Activated T-cell treated with anti-CD3 and anti-CD28 coated beads, Interleukin-2, amount 50 U/mL, for 1 hour (primary cell): ENCODE results near the gene FIBCD1.

Experiments used
- DNase-seq: peaks from one replicate; pipeline ENCODE4 v3.0.0-alpha.2; 2020

FIBCD1 gene

DNA sequence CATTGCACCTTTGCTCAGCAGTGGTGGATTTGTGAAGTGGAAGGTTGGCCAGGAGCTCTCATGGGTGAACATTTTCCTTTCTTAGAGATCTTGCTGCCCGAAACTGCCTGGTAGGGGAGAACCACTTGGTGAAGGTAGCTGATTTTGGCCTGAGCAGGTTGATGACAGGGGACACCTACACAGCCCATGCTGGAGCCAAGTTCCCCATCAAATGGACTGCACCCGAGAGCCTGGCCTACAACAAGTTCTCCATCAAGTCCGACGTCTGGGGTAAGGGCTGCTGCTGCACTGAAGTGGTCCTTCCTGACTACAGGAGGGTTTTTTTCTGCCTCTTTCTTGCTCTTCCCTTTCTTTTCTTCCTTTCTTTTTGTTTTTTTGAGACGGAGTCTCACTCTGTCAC, 64.3 kb downstream of the FIBCD1 start:
- DNase-seq, result no peak

DNA sequence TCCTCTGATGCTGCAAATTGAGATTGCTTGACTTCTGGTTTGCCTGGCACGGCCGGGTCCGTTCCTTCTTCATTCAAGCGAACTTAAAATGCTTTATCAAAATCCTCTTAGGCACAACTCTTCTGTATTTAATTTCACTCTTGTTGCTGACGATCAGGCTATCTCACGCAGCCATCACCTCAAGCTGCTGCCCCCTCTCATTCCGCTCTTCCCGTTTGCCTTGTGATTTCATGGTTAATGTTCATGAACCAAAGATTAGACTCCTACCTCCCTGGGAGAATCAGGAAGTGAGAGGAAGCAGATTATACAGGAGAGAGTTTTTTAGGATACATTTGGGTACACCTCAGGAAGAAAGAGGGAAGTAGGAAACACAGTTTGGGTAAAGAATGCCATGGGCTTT, 65.1 kb downstream of the FIBCD1 start:
- no peak for DNase-seq

GRCh38 chr9:130872912-130873503, 66.0 kb downstream of the FIBCD1 start:
- DNase-seq, result no peak

DNA sequence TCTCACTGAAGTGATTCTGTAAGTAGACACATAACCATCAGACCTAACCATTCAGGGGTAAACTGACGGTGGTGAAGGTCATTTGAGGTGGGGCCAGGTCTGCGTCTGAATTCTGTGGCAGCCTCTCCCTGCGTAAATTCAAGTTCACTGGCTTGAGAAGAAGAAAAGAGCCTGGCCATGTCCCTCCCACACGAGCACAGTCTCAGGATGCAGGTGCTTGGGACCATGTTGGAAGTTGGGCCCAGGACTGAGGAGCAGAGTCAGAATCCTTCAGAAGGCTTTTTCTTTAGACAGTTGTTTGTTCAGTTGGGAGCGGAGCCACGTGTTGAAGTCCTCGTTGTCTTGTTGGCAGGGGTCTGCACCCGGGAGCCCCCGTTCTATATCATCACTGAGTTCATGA, 66.5 kb downstream of the FIBCD1 start:
- no peak for DNase-seq

- no peak for DNase-seq
Measured at GRCh38 chr9:130872093-130872492, 67.0 kb downstream of the FIBCD1 start.

GRCh38 chr9:130871395-130872062, 67.5 kb downstream of the FIBCD1 start:
- no peak for DNase-seq

- DNase-seq, result no peak
Measured at GRCh38 chr9:130870491-130871381, 68.3 kb downstream of the FIBCD1 start.

GRCh38 chr9:130869250-130869649, 69.8 kb downstream of the FIBCD1 start:
- DNase-seq, result no peak

DNA sequence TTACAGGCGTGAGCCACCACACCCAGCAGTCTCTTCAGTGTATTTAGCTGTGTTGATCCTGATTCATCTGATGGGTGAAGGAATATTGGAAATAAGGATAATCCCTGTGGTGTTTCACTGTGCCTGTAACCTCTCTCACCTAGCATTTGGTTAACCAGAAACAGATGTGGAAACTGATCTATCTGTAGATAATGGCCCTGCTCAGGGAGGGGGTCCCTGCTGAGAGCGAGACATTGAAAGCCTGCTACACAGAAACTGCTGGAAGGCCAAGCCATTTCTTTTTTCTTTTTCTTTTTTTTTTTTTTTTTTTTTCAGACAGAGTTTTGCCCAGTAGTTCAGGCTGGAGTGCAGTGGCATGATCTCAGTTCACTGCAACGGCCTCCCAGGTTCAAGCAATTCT, 70.8 kb downstream of the FIBCD1 start:
- DNase-seq, result no peak

DNA sequence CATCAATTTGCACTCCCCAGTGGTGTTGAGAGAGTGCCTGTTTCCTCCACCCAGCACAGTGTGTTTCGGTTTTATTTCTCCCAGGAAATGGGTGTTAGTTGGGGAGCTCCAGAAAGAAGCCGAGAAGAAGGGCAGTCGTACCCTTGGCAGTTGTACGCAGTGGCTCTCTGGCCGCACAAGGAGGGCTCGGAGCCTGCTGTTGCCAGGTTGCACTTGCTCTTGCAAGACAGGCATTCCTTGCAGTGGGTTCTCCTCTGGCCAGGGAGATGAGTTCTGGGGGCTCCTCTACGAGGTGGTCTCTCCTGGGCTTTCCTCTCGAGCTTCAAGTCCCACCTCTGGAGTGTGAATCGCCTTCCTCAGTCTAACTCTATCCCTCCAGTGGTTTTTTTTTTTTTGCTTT, 71.5 kb downstream of the FIBCD1 start:
- DNase-seq, result no peak

- DNase-seq, result peak; percentile 50
Measured at GRCh38 chr9:130866474-130866965, 72.5 kb downstream of the FIBCD1 start.

- DNase-seq, result no peak
Measured at GRCh38 chr9:130865921-130866320, 73.1 kb downstream of the FIBCD1 start.

DNA sequence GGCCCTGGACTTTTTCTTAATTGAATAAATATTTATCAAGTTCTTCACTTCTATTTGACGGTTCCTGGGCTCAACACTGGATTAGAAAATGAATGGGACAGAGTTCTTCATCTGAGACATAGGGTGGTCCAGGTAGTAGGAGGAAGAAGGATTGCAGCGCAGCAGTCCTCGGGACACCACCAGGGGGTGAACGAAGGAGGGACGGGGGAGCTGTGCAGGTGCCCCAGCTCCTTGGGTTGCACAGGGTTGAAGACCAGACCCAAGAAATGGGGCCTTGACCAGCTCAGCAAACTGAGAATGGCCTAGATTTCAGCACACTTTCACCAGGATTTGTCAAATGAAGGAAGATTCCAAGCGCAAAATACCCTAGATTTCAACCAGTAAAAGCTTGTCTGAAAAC, 74.5 kb downstream of the FIBCD1 start:
- no peak for DNase-seq

GRCh38 chr9:130862747-130863146, 76.3 kb downstream of the FIBCD1 start:
- DNase-seq, result no peak

DNA sequence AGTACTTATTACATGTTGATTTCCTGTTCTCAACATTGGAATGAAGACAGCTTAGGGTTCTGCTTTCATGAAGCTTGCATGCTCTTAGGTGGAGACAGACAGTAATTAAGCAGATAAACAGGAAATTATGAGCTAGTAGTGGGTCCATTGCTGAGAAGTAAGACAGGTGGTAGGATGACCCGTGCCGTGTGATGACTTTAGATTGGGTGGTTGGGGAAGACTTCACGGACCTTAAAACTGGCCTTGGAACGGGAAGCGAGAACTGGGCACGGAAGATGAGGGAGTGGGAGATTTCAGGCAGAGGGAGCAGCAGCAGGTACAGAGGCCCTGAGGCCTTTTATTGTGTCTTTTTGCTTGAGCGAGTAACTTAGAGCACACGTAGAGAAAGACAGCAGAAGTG, 76.8 kb downstream of the FIBCD1 start:
- DNase-seq, result no peak

DNA sequence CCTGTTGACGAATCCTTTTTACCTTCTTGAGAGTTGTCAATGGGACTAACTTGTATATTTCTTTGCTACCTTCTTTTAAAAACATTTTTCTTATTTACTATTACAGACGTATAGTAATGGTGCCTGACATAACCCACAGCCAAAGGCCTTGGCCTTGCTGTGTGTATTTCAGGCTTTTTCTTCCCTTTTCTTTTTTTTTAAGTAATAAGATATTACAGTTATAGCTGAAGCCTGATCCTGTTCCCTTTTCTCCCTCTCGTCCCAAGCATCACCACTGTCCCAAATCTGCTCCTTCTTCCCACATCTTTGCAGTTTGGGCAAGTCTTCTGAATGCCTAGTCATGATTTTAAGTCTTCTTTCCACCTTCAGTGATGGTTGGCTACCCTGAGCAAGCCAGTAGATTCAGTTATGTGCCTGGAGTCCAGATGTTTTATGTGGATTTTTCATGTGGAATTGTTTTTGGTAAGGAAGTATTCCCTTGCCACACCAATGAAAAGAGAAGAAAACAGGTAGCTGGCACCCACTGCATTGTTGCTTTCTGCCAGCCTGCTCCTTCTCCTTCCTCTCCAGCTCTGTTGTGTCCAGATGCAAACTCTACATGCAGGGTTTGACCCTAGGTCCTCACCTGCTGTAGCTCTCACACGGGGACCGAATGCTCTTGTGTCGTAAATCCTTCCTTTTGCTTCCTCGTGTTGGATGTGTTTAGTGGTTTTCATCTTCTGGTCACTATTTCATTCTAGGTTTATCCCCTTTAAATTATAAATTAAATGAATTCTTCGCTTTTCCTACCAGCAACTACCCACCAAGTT, 77.5 kb downstream of the FIBCD1 start:
- DNase-seq, result no peak

DNA sequence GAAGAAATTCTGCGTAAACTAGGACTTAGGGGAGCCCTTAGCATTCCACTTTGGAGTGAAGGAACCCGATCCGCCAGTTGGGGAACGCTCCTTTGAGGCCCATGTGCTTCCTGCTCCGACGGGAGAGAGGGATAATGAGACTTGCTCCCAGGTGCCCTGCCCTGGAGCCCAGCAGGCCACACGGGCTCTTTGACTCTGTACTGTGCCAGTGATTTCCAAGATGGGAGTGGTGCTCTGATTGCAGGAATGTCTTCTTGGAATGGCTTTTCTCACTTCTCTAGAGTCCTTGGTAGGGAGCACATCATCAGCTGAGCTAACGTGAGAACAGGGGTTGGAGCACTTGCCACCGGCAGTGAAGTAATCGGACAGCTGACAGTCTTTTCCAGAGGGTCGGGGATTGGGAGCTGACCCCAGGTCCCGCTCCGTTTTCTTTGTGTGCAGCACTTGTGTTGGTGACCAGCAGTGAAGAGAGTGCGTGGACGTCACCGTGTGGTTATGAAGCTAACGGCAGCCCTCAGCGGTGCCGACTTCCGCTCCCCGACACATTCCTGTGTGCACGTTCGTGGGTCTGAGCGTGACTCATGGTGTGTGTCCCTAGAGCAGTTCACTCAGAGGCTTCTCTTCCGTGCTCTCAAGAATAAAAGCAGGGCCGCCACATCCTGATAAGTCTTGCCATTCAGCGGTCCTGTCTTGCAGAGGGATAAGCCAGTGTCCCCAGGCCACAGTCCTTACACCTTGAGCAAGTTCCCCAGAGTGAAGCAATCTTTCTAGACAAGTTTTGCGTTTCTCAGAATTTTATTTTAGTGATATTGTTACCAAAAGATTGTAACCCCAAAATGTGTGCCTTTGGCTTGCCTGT, 78.4 kb downstream of the FIBCD1 start:
- DNase-seq, result no peak

- DNase-seq, result no peak
Measured at GRCh38 chr9:130858739-130859705, 80.0 kb downstream of the FIBCD1 start.

DNA sequence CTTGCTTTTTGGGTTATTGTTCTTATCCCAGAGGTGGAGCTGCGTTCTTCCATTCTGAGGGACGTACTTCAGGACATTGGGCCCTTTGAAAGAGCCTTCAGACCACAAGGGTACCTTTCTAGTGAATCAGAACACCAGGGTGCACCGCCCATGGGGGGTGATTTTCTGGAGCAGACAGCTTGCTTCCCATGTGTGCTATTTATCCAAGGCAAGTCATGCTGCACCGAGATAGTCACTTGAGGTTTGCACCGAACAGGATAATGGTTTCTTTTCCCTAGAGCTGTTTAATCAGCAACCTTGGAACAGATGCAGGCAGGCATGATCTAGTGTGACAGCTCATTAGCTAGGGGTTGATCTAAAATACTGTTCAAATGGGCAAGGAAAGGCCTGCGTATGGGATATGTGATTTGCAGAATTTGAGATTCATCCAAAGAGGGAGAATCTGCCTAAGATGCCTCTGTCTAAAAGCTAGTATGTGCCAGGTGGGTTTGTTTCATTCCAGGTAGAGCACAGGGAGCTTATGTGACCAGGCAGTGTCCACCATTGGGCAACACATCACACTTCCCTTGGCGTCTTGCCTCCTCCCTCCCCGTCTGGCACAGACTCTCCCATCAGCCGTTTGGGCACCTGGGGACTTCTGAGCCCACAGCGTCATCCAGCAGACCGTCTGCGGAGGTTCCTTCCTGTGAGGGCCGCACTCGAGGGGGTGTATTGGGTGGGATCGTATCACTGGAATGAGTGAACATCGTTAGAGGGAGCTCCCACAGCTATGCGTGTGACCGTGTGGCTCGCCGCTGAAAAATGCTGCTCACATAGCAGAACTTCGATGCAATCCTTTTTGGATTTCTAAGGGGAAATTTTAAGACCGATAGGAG, 80.9 kb downstream of the FIBCD1 start:
- no peak for DNase-seq

DNA sequence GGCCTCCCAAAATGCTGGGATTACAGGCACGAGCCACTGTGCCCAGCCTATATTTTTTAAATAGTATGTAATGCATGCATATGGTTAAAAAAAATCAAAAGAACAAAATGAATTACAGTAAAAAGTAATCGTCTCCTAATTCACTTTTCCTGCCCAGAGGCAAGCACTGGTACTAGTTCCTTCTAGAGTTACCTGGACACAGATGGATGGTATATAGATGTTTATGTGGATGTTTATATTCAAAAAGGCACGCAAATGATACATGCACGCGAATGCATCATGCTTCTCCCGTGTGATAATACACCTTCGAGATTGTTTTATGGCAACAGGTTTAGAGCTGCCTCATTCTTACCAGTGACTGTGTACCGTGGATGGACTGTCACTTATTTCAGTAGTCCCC, 82.6 kb downstream of the FIBCD1 start:
- no peak for DNase-seq
